Measurements from ENCODE around the gene CRYL1. TPM values are rescaled to one million over a fixed set of nuclear protein-coding genes. Genes with fewer than 3 reads are reported as not detected.

CRYL1 gene
- total RNA-seq, 1 donor from 2014 or later = 9.4 TPM

DNA sequence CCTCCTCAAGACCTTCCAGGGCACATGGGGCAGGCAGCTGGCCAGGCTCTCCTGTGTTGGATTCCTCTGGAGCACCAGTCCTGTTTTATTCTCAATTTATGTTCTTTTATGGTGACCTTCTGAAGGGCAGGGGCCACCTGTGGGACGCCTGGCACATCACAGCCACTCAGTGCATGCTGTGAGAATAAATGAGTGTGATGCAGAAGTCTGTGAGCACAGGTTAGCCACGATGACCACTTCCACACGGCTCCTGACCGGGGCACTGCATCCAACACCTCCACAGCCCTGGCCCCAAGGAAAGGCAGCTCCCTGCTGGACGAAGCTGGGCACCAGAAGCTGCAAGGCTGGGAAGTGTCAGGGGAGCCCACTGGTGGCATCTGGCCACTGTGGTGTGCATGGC lies 122.8 kb downstream of the CRYL1 start:
- no peak for DNase-seq (ENCODE audit: low read depth)

DNA sequence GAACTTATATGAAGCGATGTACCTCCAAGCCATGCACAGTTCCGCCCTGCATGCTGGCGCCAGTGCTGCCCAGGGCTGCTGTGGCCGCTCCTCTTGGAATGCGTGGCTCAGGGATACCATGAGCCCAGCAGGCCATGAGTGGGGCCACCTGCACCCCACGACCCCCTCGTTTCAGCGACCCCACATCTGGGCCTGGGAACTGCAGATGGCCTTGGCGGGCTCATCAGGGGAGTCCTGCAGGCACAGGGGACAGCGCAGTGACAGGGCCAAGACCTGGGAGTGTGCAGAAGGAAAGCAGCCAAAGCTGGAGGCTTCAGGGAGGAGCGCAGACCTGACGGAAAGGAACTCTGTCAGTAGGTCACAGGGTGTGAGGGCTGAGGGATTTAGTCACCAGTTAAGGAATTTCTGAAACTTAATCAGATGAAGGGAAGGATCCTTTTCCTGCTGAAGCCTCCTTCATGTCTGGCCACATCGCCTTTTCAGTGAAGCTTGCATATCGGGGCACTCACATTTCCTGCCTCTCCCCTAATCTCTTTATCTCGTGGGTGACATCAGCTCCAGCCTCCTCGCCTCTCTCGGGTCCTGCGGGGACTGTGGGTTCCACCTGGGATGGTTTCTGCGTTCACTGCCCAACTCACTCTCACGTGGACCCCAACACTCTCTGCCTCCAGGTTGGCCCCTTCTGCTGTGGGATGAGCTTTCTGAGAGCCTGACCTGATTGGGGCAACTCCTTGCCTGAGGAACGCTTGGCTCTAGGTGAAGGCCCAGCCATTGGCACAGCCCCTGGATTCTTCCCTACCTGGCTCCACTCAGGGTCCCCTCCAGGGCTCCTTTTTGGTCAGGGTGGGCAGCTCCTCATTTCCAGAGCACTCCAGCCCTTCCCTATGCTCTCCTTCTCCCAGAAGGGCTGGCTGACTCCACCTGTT lies 123.5 kb downstream of the CRYL1 start:
- no peak for DNase-seq (ENCODE audit: low read depth)

DNA sequence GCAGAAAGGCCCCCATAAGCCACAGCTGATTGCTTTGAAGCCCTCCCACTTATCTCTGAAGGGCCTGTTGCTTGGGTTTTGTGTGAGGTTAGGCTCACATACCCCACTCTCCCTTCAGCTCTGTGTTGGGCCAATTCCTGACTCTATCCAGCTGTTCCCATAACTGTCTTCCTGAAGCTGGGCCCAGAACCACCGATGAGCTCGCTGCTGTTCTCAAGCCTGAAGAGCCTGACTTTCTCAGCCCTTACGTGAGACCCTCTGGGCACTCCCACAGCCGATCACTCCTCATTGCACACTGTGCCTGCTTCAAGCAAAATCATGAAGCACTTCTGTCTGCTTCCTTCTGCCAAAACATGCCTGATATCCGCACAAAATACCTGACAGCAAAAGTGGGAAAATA lies 124.1 kb downstream of the CRYL1 start:
- DNase-seq (ENCODE audit: low read depth) = no peak

DNA sequence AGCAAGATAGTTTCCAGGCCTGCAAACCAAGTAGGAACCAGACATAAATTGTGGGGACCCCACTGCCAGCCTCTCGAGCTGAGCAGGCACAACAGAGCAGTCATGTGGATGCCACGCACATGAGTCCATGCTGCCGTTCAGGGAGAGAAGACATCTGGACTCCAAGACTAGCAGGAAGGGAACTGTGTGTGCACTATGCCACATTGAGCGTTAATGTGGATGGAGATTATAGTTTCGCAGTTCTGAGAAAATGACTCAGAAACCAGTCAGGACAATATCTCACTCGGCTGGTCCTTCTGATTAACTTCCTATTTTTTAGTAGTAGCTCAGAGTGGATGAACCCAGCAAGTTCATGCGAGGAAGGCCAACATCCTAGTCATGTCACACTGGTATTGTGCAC lies 124.9 kb downstream of the CRYL1 start:
- DNase-seq (ENCODE audit: low read depth) = no peak

DNA sequence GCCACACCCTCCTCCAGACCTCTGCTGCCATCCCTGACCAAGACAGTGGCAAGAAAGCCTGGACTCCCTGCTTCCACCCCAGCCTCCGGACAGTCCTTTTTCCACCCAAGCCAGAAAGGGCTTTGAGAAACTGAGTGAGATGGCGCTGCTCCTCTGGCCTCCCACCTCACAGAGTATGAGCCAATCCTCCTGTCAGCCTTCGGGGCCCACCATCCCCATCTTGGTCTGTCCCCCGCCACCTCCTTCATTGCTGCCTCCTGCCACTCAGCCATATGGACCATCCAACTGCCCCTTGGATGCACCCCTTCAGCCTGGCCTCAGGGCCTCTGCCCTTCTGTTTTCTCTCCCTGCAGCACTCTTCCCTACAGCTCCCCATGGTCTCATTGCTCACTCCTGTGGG lies 125.7 kb downstream of the CRYL1 start:
- no peak for DNase-seq (ENCODE audit: low read depth)

DNA sequence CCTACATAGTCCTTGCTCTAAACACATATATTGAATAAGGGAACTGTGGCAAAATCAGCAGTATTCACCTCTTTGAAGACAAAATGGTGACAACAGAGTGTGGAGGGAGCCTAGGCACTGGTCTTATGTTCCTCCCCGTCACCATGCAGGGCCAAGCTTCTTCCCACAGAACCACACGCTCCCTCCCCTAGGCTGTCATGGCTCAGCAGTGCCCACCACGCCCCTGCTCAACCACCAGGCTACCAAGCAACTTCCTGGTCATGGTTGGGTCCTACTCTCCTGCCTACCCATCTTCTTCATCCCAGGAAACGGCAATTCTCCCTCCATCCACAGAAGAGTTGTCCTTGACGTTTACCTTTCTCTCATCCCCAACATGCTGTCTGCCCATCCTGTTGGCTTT lies 126.1 kb downstream of the CRYL1 start:
- DNase-seq (ENCODE audit: low read depth) = no peak

DNA sequence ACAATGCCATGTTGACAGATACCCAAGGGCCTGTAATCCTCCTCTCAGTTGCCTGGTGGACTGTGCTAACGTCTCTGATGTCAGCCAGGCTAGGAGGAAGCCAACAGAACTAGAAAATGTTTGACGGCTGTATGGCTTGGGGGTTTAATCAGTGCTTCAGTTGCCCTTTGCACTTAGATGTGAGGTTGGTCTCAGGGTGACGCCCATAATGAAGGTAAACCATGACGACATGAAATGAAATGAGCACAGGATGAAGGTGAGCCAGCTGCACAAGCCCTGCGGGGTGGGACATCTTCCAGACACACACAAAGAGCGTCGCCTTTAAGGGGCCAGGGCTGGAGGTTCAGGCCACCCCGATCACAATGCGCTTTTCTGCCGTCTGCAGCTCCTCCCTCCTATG lies 127.2 kb downstream of the CRYL1 start:
- no peak for DNase-seq (ENCODE audit: low read depth)

DNA sequence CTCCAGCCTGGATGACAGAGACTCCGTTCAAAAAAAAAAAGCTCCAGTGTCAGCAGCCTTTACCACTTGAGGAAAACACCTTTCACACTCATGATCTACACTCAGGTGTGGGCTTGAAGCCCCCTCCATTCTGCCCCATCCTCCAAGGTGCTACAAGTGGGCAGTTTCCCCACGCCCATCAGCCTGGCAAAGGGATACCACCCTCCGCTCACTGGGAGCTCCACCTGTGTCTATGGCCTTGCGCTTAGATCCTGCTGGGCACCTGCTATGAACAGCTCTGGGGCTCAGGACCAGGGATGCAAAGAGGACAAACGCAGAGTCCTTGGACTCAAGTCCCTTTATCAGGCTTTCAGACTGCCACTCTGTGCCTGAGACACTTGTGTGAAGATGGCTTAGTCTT lies 127.8 kb downstream of the CRYL1 start:
- no peak for DNase-seq (ENCODE audit: low read depth)

DNA sequence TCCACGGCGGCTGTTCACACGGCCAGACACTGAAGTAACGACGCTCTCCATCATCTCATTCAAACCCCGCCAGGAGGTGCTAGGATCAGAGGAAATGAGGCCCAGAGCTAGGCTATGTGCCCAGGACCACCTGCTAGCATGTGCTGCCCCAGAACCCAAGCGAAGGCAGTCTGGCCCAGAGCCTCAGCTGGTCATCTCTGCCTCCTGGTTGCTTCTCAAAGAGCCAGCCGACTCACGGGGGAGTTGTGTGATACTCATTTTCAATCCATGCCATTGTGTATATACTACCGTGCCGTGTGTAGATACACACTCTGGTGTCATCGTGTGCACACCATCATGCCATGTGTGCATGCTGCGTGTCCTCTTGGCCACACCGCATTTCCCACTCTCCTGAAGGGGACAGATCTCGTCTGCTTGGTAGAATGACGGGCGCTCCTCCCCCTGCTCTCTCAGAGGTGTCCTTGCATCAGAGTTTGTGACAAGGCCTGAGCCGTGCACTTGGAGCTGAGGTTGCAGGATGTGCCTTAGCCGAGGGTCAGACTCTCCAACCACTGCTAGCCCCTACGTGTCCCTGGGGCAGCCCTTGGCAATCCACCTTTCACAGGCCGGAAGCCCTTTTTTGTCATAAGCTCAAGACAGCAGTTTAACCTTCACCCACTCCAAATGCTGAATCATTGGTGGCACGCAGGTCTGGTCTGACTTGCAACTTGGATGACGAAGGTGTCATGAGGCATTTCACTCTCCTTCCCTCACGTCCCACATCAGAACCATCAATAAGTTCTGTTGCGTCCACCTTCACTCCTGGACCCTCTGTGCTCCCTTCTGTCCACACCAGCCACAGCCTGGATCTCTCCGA lies 130.4 kb downstream of the CRYL1 start:
- DNase-seq (ENCODE audit: low read depth) = no peak

DNA sequence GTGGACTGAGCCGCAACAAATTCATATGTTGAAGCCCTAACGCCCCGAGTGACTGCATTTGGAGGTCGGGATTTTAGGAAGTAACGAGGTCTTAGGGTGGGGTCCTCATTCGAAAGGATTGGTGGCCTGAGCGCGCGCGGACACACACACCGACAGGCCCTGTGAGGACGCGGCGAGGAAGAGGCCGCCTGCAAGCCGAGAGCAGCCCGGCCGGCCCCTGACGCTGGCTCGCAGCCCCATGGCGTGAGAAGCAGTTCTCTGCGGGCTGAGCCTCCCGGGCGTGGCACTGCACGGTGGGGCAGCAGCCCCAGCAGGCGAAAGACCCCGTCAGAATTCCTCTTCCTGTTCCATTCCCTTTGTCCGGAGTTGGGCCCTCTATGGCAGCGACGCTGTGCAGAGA lies 131.2 kb downstream of the CRYL1 start:
- no peak for DNase-seq (ENCODE audit: low read depth)

DNA sequence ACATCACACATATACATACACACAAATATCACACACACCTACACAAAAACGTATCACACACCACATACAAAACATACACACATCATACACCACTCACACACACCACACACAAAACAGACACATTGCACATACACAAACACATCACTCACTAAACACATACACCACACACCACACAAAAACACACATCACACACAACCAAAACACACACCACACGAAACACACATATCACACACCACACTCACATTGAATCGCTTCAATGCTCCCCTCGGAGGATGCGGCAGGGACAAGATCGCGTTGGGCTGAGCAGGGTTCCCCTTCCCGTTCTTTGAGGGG lies 131.5 kb downstream of the CRYL1 start:
- DNase-seq (ENCODE audit: low read depth) = no peak

DNA sequence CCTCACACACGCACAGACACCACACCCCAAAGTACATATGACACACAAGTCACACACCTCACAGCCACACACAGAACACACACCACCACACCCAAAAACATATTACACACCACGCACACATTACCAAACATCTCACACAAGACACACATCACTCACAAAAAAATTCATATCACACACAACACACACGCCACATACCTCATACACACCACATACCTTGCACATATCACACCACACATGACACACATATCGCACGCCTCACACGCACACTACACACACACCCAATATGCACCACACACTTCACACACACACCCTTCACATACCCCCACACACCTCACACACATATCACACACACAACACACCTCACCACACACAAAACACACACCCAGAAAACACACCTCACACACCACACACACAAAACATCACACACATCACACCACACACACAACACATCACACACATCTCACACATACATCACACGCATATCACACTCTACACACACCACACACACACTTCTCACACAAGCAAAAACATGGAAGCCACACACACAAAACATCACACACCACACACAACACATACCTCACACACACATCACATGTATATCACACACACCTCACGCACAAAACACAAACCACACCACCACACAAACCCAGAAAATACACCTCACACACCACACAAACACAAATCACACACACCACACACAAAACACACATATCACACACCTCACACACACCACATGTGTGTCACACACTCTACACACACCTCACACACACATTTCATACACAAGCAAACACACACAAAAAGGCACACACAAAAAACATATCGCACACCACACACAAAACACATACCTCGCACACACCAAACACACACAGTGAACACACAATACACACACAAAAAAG lies 132.1 kb downstream of the CRYL1 start:
- no peak for DNase-seq (ENCODE audit: low read depth)

DNA sequence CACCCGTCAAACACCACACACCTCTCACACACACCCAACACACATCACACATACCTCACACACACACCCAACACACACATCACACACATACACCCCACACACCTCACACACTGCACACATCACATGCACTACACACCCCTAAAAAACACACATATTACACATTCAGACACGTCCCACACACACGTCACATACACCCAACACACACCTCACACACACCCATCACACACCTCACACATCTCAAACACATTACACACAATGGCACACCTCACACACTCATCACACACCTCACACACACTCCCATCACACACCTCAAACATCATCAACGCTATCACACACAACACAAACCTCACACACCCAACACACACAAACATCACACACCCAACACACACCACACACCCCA lies 133.1 kb downstream of the CRYL1 start:
- no peak for DNase-seq (ENCODE audit: low read depth)

DNA sequence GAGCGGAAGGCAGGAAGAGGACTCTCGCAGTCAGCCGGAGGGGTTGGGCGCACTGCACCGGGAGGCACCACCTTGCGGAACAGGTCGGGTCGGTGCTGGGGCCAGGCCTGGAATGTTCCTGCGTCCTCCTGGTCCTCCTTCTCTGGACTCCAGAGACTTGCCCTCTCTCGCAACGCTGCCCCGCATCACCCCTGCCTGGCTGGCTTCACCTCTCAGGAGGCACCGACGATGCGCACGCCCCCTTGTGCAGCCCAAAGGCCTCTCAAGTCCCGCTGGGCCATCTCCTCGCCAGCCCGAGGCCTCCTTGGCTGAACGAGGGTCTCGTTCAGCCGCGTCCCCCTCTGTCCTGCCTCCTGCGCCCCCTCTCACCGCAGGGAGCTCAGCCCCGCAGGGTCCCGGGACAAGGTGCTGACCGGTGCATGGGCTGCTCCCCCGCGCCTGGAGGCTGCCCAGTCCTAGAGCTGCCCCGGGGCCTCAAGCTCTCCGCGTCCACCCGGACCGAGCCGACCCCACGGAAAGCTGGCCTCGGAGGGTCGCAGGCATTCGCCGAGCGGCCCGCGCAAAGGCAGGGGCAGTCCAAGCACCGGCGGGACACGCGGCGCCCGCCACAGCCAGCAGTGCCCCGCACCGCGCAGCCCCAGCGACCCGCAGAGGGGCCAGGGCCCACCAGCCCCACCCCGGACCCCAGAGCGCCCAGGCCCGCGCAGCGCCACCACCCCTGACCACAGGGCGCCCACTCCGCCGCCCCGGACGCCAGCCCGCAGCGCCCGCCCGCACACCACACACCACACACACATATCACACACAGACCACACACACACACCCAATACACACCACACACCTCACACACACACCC lies 133.8 kb downstream of the CRYL1 start:
- no peak for DNase-seq (ENCODE audit: low read depth)

DNA sequence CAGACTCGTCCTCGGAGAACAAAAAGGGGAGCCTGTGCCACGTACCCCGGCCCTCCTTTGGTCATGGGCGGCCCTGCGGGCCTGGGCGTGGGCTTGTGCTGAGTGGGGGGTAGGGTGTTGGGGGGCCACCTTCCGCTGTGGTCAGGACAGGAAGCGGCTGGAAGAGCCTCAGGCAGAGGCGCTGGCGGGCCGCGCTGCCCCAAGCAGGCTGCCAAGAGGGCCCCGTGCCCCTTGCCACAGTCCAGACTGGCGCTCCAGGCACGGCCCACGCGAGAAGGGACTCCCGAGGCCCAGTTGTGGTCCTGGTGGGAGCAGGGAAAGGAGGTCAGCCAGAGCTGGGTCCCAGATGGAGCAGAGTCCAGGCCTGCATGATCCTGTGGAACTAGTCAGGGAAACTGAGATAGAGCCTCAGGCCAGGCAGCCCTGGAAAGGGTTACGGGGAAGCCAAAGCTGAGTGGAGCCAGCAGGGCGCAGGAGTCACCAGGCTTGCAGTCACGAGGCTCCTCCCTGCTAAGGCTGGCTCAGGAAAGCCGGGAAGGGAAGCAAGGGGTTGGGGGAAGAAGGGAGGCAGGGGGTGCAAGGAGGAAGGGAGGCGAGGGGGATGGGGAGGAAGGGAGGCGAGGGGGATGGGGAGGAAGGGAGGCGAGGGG lies 135.0 kb downstream of the CRYL1 start:
- DNase-seq (ENCODE audit: low read depth) = no peak

DNA sequence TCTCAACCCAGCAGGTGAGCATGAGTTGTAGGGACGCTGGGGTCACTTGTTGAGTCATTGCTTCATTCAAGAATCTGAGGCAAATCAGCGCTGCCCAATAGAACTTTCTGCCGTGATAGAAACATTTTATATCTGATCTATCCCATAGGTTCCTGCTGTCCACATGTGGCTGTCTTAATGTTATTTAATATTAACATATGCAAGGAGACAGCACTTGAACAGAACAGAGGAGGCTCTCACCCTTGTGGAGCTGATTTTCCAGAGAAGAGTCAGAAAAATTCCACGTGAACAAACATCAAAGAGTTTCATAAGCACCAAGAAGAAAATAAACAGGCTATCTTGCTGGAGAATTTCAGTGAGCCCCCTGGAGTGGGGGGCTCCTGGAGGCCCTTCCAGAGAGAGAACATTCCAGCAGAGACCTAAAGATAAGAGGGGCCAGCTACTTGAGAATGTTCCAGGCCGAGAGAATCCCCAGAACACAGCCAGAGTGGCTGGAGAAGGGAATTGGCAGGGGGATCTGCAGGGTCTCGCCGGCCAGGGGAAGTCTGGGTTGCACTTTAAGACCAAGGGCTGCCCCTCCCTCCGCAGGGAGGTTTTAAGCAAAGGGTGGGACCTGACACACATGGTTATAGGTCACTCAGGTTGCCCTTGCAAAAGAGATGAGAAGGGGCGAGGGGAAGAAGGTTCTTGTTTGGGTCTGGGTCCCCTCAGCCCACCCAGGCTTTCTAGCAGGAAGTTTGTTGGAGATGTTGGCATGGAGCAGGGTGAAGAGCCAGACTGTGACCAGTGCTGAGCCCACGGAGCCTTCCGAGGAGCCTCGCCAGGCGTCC lies 135.7 kb downstream of the CRYL1 start:
- no peak for DNase-seq (ENCODE audit: low read depth)

DNA sequence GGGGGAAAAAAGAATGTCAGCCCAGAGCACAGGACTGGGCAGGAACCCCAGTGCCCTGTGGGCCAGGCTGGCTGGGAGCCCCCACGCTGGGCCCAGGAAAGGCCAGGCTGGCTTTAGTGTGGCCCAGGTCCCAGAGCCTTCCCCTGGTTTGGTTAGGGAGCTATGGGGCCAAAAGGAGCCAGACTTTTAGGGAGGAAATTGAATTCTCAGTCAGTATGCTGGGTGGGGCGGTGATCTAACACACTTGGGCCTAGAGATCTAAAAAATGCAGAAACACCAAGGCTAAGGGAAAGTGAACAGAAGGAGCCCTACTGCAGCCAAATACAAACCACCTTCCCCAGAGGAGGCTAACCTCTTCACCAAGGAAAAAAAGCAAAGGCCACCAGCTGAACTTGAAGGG lies 137.5 kb downstream of the CRYL1 start:
- no peak for DNase-seq (ENCODE audit: low read depth)

DNA sequence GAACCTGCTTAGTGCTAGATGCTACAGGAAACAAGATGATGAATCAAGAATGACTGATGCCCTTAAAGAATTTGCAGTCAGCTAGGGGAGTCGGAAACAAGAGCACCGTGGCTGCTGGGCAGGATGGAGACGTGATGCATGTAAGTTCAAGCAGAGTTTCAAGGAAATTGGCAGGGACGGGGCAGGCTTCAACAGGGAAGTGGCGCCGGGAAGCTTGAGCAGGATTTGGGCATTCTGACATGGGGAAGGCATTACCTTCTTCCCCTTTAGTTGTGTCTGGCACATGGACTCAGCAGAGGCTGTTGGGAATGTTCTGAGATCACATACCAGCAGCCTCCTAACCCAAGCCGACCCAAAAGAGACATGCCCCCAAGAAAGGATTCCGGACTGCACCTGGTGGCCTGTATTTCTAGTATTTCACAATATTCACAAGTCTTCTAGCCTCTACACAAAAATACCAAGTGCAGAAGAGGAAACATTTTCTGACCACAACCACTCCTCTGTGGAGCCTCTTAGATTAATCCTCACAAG lies 138.2 kb downstream of the CRYL1 start:
- DNase-seq (ENCODE audit: low read depth) = no peak

DNA sequence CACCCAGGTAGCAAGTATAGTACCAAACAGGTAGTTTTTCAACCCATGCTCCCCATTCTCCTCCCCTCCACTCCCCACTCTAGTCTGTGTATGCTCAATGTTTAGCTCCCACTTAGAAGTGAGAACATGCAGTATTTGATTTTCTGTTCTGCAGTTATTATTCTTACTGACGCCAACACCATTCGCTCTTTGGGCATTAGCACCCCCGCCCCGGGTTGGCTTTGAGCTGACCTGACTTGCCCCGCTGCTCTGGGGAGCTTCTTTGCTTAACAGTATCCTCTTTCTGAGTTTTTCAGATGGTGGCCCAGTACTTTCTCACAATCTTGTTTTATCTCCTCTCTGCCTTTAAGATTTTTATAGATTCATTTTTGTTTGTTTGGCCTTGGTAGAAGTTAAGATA lies 138.7 kb downstream of the CRYL1 start:
- DNase-seq (ENCODE audit: low read depth) = no peak

All from myocyte (in vitro differentiated cells).